Fibroblast of mammary gland (primary cell): ENCODE data around the gene NCAPD3.
"Not testable (repeated sequence)": the region's sequence is repeated elsewhere in the genome, so short reads cannot be mapped to it uniquely, and the experiment has no call there.

Experiments used
- DNase-seq: peaks from one replicate; pipeline ENCODE4 v3.0.0-alpha.2; 2010; ENCODE audit warnings: low read depth
- H3K4me3 ChIP-seq: 2 replicates; pipeline ENCODE4 v1.5.1; 2011; ENCODE audit warnings: low read depth, mild to moderate bottlenecking, low read length, moderate library complexity; ENCODE audit not compliant: control insufficient read depth
- TF ChIP-seq, protein P1 (sequence below): conservative IDR thresholded peaks from 2 replicates; pipeline ENCODE4 v1.5.1; 2011; ENCODE audit warnings: low read depth, low read length, inconsistent platforms; ENCODE audit not compliant: control insufficient read depth, insufficient read depth

NCAPD3 gene

DNA sequence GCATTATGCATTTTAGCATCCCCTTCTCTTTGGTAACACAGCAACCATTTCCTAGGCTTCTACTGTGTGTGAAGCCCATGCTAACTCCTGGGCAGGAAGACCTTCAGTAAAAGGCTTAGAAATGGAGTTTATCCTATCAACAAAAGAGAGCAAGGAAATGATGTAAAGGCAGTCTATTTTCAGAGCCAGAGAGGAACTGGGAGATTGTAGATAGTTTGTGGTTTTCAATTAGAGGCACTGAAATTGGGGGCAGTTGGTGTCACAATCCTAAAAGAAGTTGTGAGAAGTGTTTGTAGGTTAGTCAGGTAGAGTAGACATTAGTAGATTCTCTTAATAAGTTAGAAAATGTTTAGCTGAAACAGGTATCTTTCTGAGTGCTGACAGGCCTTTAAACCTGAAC, 36.7 kb upstream of the NCAPD3 start:
- TF ChIP-seq, protein P1, sequence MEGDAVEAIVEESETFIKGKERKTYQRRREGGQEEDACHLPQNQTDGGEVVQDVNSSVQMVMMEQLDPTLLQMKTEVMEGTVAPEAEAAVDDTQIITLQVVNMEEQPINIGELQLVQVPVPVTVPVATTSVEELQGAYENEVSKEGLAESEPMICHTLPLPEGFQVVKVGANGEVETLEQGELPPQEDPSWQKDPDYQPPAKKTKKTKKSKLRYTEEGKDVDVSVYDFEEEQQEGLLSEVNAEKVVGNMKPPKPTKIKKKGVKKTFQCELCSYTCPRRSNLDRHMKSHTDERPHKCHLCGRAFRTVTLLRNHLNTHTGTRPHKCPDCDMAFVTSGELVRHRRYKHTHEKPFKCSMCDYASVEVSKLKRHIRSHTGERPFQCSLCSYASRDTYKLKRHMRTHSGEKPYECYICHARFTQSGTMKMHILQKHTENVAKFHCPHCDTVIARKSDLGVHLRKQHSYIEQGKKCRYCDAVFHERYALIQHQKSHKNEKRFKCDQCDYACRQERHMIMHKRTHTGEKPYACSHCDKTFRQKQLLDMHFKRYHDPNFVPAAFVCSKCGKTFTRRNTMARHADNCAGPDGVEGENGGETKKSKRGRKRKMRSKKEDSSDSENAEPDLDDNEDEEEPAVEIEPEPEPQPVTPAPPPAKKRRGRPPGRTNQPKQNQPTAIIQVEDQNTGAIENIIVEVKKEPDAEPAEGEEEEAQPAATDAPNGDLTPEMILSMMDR, result no peak
- DNase-seq, result no peak
- H3K4me3 ChIP-seq, result no peak overlapping the region

DNA sequence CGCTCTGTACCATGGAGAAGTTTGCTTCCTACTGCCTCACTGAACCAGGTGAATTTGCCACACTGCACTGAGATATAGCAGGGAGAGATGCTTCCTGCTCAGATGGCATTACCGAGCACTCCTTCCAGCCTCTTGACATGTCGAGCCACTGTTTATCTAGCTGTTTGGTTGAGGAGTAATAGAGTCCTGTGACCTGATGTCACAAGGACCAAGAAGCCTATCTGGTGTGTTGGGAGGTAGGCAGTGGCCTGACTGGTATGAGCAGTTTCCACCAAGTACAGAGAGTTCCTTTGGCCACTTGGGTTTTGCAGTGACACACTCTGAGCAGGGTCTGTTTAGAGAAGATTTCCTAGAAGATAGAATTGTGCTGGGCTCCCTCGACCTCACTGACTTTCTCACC, 34.8 kb upstream of the NCAPD3 start:
- TF ChIP-seq, protein P1, result no peak

DNA sequence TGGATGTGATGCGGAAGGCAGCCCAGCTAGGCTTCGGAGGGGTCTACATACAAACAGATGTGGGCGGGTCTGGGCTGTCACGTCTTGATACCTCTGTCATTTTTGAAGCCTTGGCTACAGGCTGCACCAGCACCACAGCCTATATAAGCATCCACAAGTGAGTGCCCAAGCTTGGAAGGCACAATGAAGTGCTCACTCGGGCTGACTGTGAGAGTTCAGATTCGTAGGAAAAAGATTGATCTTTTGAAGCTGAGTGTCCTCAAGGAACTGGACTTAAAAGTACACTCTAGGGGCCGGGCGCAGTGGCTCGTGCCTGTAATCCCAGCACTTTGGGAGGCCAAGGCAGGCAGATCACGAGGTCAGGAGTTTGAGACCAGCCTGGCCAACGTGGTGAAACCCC, 33.3 kb upstream of the NCAPD3 start:
- H3K4me3 ChIP-seq, result no peak overlapping the region
- TF ChIP-seq, protein P1, result no peak
- DNase-seq, result no peak

More for the DNA sequence above, 34.8 kb upstream of the NCAPD3 start:
- no peak overlapping the region for H3K4me3 ChIP-seq
- no peak for DNase-seq

DNA sequence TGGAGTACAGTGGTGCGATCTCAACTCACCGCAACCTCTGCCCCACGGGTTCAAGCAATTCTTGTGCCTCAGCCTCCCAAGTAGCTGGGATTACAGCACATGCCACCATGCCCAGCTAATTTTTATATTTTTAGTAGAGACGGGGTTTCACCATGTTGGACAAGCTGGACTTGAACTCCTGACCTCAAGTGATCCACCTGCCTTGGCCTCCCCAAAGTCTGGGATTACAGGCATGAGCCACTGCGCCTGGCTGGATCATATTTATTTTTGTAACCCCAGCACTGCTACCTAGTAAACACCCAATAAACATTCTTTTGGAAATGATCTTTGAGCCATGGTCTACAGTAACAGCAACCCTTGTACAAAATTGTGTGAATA, 31.4 kb upstream of the NCAPD3 start:
- not testable (repeated sequence) for DNase-seq, H3K4me3 ChIP-seq

DNA sequence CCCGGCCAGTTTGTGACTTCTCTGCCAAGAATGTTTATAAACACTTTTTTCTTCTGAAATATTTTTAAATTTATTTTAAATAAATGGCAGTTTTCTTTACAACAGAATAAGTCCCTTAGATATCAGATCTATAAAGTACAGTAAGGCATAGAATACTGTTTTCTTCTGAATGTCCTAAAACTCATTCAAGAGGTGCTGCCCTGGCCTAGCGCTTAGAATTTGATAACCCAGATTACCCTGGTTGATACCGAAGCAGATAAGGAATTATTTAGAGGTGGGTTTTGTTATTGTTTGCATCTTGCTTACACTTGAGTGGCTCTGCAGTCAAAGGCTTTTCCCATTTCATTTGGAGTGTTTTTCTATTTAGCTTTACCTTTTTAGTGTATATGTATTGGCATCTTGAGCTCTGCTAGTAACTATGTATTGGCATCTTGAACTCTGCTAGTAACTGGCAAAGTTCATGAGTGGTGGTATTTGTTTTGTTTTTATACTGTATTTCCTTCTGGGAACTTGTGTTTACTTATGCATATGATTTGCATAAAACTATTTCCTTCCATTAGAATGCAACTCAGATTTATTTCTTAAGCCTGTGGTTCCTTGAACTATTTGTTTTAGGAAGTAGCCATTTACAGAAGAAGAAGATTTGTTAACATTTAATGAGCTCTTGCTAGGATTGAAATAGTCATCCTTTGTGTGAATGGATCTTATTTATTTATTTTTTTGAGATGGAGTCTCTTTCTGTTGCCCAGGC, 30.8 kb upstream of the NCAPD3 start:
- TF ChIP-seq, protein P1, result no peak
- no peak for DNase-seq
- peak overlapping the region; percentile 64 for H3K4me3 ChIP-seq

DNA sequence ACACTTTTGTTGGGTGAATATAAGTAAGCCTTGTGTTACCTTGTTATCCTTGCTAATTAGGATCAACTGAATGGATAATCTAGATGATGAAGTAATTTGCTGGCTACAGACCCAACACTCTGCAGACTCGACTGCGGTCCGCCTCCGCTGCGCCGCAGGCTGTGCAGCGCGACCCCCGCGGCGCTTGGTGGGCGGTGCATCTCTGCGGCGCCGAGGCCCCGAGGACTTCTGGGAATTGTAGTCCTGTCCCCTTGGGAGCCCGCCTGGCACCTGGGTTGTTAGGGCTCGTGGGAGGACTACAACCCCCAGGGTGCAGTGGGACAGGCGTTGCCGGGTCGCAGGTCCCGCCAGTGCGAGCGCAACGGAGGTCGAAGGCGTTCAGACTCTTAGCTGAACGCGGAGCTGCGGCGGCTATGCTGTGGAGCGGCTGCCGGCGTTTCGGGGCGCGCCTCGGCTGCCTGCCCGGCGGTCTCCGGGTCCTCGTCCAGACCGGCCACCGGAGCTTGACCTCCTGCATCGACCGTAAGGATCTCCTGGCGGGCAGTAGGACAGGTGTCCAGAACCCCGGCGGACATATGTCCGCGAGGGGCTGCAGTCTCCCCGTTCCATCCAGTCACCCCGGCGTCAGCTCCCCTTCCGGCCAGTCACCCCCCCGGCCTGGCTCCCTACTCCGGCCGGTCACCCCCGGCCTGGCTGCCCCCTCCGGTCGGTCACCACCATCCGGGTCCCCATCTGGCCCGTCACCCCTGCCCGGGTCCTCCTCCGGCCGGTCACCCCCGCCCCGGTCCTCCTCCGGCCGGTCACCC, 29.6 kb upstream of the NCAPD3 start, which contains the start of the genes ACAD8 and THYN1:
Gene ACAD8, plus strand, starts transcription at position 381 of the 806 bp plus-strand sequence. Its CDS starts 33 bp downstream, at position 414.
Gene THYN1, minus strand, starts transcription at position 165 of the 806 bp plus-strand sequence. CDS start 470 bp downstream, outside the sequence.
- DNase-seq, result peak; percentile 96
- TF ChIP-seq, protein P1, result no peak
- H3K4me3 ChIP-seq, result peak within 1 kb of the TSS; percentile 64
